ENCODE measurements around the gene MEIS2. TPM values are rescaled to one million over a fixed set of nuclear protein-coding genes. Genes with fewer than 3 reads are reported as not detected.

The MEIS2 gene
- total and polyA plus RNA-seq, 2 experiments from 2014 or later = 224 to 432 TPM

DNA sequence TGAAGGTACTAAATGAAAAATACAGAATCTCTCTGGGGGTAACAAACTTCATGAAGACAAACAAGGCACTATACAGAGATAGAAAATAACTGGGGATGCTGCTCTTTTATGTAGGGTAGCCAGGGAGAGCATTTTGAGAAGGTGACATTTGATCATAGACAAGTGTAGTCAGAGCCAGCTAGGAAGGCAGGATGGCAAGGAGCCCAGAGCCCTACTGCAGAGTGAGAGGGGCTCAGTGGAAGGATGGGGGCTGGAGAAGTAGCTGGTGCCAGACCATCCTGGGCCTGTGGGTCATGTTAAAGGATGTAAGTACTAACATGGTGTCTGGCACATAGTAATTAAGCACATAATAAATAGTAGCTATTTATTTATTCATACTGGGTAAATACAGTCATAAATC is 133.6 kb downstream of the MEIS2 start:
- peaks cover 15% of the 10 kb centered on the region for H3K36me3 ChIP-seq
- H3K27me3 ChIP-seq = no peaks in the 10 kb centered on the region
- no peak for DNase-seq (ENCODE audit: low read depth in 1 of 2, low spot score in 1 of 2)
- TF ChIP-seq, protein P1, sequence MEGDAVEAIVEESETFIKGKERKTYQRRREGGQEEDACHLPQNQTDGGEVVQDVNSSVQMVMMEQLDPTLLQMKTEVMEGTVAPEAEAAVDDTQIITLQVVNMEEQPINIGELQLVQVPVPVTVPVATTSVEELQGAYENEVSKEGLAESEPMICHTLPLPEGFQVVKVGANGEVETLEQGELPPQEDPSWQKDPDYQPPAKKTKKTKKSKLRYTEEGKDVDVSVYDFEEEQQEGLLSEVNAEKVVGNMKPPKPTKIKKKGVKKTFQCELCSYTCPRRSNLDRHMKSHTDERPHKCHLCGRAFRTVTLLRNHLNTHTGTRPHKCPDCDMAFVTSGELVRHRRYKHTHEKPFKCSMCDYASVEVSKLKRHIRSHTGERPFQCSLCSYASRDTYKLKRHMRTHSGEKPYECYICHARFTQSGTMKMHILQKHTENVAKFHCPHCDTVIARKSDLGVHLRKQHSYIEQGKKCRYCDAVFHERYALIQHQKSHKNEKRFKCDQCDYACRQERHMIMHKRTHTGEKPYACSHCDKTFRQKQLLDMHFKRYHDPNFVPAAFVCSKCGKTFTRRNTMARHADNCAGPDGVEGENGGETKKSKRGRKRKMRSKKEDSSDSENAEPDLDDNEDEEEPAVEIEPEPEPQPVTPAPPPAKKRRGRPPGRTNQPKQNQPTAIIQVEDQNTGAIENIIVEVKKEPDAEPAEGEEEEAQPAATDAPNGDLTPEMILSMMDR (IDR thresholded peaks at IDR 0.05; ENCODE audit: low read depth, low read length) = no peak
- peak overlapping the region; percentile 12 for H3K27ac ChIP-seq
- no peaks in the 10 kb centered on the region for H3K9me3 ChIP-seq (ENCODE audit: low read depth)
- peaks cover 67% of the 10 kb centered on the region for H3K4me1 ChIP-seq (ENCODE audit: low read depth)
- no peak overlapping the region for H3K4me3 ChIP-seq

DNA sequence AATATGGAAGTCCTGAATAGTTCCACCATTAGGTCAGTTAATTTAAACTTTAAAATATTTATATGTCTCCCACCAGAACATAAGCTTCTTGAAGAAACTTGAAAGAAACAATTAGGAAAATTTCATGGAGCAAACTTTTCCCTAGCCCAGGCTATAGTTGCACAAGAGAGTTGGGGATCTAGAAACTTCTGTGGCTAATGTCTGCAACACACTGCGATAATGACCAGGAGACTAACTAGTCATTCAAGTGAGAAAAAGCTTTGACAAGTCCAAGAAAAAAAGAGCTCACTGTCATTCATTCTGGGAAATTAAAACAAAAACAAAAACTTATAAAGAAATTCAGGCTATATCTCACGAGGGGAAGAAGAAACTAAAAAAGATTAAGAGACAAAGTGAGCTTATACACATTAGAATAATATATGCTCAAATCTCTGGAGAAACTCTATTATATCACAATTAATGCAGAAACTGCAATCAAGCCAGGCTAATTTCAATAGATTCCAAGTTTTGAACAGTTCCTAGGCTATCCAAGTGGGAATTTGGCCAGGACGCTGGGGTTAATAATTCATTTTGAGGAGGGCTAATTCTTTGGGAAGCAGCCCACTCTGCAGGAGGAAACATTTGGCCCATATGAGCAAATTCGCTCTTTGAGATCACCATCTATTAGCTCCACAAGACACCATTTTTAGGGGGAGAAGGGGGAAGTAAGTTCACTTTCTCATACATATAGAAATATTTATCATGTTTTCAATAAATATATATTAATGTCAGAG is 134.6 kb downstream of the MEIS2 start:
- peak in 1 of 2 donors; percentile 76 for DNase-seq (ENCODE audit: low read depth in 1 of 2, low spot score in 1 of 2)
- Histone ChIP-seq H3K27me3 (no peaks in the 10 kb centered on the region), H3K4me3 (no peak overlapping the region), H3K9me3 (ENCODE audit: low read depth) (no peaks in the 10 kb centered on the region), H3K4me1 (ENCODE audit: low read depth) (peaks cover 76% of the 10 kb centered on the region), H3K36me3 (peaks cover 15% of the 10 kb centered on the region), H3K27ac (peak overlapping the region; percentile 57)
- TF ChIP-seq, protein P1 (IDR thresholded peaks at IDR 0.05; ENCODE audit: low read depth, low read length) = no peak

DNA sequence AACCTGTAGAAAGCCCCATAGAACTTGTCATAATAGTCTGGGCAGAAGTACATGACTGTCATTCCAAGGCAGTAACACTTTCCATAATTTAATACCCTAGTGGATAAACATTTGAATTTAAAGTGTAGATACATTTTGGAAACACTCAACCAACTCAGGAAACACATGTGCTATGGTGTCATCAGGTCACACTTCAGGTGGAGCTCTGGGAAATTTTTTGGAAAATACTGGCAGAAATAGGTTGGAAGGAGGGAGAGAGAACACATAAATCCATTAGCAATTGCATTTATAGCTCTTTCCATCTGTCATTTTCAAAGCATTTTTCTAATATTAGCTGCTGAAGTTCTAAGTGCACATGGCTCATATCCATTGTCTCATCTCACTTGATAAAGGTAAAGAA is 135.7 kb downstream of the MEIS2 start:
- no peak overlapping the region for H3K4me3 ChIP-seq
- no peak for DNase-seq (ENCODE audit: low read depth in 1 of 2, low spot score in 1 of 2)
- no peaks in the 10 kb centered on the region for H3K9me3 ChIP-seq (ENCODE audit: low read depth)
- TF ChIP-seq, protein P1 (IDR thresholded peaks at IDR 0.05; ENCODE audit: low read depth, low read length) = no peak
- no peaks in the 10 kb centered on the region for H3K27me3 ChIP-seq
- peak overlapping the region; percentile 57 for H3K27ac ChIP-seq
- H3K4me1 ChIP-seq (ENCODE audit: low read depth) = peaks cover 86% of the 10 kb centered on the region
- H3K36me3 ChIP-seq = peaks cover 13% of the 10 kb centered on the region

DNA sequence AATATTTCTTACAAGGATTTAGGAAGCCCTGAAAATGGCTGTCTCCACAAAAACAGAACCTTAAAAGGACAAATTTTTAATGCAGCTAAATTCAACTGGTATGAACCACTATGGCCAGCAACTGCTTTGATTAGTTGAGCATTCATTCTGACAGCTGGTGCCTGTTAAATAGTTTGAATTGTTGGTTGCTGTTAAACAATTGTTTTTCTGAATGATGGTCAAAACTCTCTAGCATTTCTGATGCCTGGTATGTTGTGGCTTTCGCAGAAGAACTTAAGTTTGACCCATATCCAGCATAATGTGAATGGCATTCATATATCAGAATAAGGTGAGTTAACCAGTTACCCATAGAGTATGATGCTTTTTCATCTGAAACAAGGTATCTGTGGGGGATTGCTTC is 138.4 kb downstream of the MEIS2 start:
- peak overlapping the region; percentile 37 for H3K27ac ChIP-seq
- TF ChIP-seq, protein P1 (IDR thresholded peaks at IDR 0.05; ENCODE audit: low read depth, low read length) = no peak
- no peak overlapping the region for H3K4me3 ChIP-seq
- H3K27me3 ChIP-seq = no peaks in the 10 kb centered on the region
- H3K4me1 ChIP-seq (ENCODE audit: low read depth) = peaks cover 69% of the 10 kb centered on the region
- DNase-seq (ENCODE audit: low read depth in 1 of 2, low spot score in 1 of 2) = no peak
- H3K36me3 ChIP-seq = peaks cover 3% of the 10 kb centered on the region
- no peaks in the 10 kb centered on the region for H3K9me3 ChIP-seq (ENCODE audit: low read depth)

DNA sequence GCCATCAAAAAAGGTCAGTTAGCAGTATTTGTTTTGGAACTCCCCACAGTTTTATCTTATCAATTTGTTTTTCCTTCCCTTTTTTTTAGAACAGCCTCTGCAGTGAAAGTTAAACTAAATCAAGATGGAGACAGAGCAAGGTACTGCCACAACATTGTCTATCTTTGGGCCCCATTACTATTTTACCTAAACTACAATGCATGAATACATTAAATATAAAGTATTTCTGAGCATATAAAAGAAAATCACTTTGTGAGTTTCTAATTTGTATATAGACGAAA is 139.5 kb downstream of the MEIS2 start:
- H3K27ac ChIP-seq = peak overlapping the region; percentile 37
- no peak for DNase-seq (ENCODE audit: low read depth in 1 of 2, low spot score in 1 of 2)
- peaks cover 3% of the 10 kb centered on the region for H3K36me3 ChIP-seq
- TF ChIP-seq, protein P1 (IDR thresholded peaks at IDR 0.05; ENCODE audit: low read depth, low read length) = no peak
- H3K4me3 ChIP-seq = no peak overlapping the region
- no peaks in the 10 kb centered on the region for H3K27me3 ChIP-seq
- H3K9me3 ChIP-seq (ENCODE audit: low read depth) = no peaks in the 10 kb centered on the region
- peaks cover 58% of the 10 kb centered on the region for H3K4me1 ChIP-seq (ENCODE audit: low read depth)
